Esophagus muscularis mucosa (tissue), 4 donors: Measurements from ENCODE around the gene GRID2. TPM values are rescaled to one million over a fixed set of nuclear protein-coding genes. Genes with fewer than 3 reads are reported as not detected.

Experiments used
- DNase-seq: peaks from one replicate; pipeline ENCODE4 v3.0.0-alpha.2; 2017; ENCODE audit errors: extremely low spot score
- H3K27ac ChIP-seq, 4 donors: fragments of 200-600 bp; sonication (generic); replicated peaks in 1 of 4; 1 replicate in 3 of 4; 2 replicates in 1 of 4; pipeline ENCODE4 v1.5.1; 2016 to 2019; ENCODE audit warnings: mild to moderate bottlenecking in 1 of 4
- H3K27me3 ChIP-seq, 4 donors: fragments of 200-600 bp; sonication (generic); one replicate each; pipeline versions ENCODE4 v1.5.1 to v1.6.0; 2016 to 2019
- H3K36me3 ChIP-seq, 4 donors: fragments of 200-600 bp; sonication (generic); one replicate each; pipeline ENCODE4 v1.5.1; 2016 to 2019
- H3K4me1 ChIP-seq, 4 donors: fragments of 200-600 bp; sonication (generic); one replicate each; pipeline ENCODE4 v1.5.1; 2016 to 2019
- H3K4me3 ChIP-seq, 4 donors: fragments of 200-600 bp; sonication (generic); 1 replicate in 2 of 4; 2 replicates in 2 of 4; pipeline ENCODE4 v1.5.1; 2016 to 2019; ENCODE audit warnings: mild to moderate bottlenecking in 4 of 4, moderate library complexity in 1 of 4
- H3K9me3 ChIP-seq, 4 donors: fragments of 200-600 bp; sonication (generic); 1 replicate in 3 of 4; 2 replicates in 1 of 4; pipeline ENCODE4 v1.5.1; 2016 to 2019
- CTCF ChIP-seq, 3 experiments: fragments of 200-600 bp in 2 of 3; fragments of 450-650 bp in 1 of 3; sonication (generic) in 2 of 3; IDR thresholded peaks; one replicate each; pipeline ENCODE4 v1.5.1; 2017 to 2019; ENCODE audit warnings: antibody characterized with exemption in 3 of 3, mild to moderate bottlenecking in 2 of 3, moderate library complexity in 1 of 3
- EP300 ChIP-seq: sonication (generic); formaldehyde crosslinking; IDR thresholded peaks from one replicate; pipeline ENCODE4 v1.6.1; 2017; ENCODE audit warnings: antibody characterized with exemption
- POLR2A ChIP-seq: fragments of 450-650 bp; IDR thresholded peaks from one replicate; pipeline ENCODE4 v1.6.1; 2017; ENCODE audit warnings: antibody characterized with exemption, moderate library complexity, mild to moderate bottlenecking, low read depth
- POLR2AphosphoS5 ChIP-seq, 2 donors: sonication (generic); formaldehyde crosslinking; IDR thresholded peaks; one replicate each; pipeline ENCODE4 v1.6.1; 2017; ENCODE audit warnings: antibody characterized with exemption in 2 of 2
- WGBS: methylation state at CpG from one replicate; pipeline ENCODE4 v1.1.5; 2018; 5-methylcytosine and 5-hydroxymethylcytosine counted together
- intact Hi-C: fragments of 100-400 bp; cut with DNase I; formaldehyde crosslinking; loops from one replicate; pipeline ENCODE4 v1.15.1; 2023
- total RNA-seq, 4 donors: library from RNA; depleted of rRNA; stranded (reverse); fragments of >200 nt; gene quantifications; one replicate each; pipeline versions ENCODE4 v1.1.0 to v1.2.1, GENCODE V29; 2016

The GRID2 gene
- total RNA-seq, 4 donors from 2014 or later, result 0.06 to 0.17 TPM; not detected in 2

DNA sequence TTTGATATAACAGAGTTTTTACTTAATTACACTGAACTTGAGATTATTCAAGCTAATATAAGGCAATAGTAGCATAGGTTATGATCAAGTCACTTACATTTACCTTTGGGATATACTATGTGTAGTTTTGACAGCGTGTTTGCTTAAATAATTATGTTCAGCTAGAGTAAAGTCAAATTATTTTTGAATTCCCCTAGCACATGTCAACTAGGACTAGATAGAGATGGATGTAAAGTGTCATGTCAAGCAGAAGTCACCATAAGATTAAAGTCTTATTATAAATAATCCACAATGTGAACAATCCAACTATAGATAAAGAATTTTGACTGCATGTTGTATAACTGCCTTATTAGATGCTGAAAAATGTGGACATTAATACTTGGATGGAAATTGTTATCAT lies 665.2 kb downstream of the GRID2 start:
- DNase-seq, result no peak
- Histone ChIP-seq H3K27ac (no peak overlapping the region), H3K27me3 (no peaks in the 10 kb centered on the region), H3K4me3 (no peak overlapping the region), H3K9me3 (no peaks in the 10 kb centered on the region), H3K4me1 (peaks cover 0 to 5% (median 0%) of the 10 kb centered on the region in 4 donors), H3K36me3 (no peaks in the 10 kb centered on the region)
- 92% methylated on average over 1 of the region's 1 CpG for WGBS
- TF ChIP-seq CTCF (IDR thresholded peaks at IDR 0.05) (no peak), POLR2AphosphoS5 (IDR thresholded peaks at IDR 0.05) (no peak)
- intact Hi-C loops, result no loop called here

DNA sequence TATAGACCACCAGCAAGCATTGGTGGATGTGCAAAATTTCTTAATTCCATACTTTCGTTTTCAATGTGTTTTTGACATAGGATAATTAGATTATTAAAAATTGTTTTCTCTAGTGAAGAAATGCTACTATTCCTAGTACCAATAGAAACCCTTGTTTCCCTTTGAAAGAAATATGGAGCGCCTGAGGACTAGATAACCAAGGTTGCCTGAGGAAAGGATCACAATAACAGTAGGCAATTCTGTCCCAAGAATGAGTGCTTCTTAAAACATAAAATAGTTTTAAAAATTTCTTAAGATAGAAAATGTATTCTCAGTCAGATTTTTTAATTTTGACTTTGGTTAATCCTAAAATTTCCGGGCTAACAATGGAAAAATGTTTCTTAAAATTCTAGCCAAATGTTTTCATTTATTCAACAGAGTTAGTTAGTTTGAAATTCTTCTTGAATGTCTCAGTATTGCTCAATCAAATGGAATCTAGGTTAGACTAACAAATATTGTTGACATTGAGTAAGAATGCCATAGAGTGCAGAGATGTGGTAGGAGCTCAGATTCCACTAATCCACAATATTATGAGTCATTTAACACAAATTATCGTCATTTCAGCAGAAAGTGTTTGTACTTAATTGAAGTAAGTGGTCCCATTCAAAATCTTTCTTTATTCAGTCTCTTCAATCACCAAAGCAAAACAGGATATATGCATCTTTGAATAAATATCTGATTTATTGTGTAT lies 666.0 kb downstream of the GRID2 start:
- no peak for DNase-seq
- Histone ChIP-seq H3K4me1 (peaks cover 0 to 5% (median 0%) of the 10 kb centered on the region in 4 donors), H3K27me3 (no peaks in the 10 kb centered on the region), H3K4me3 (no peak overlapping the region), H3K36me3 (no peaks in the 10 kb centered on the region), H3K27ac (no peak overlapping the region), H3K9me3 (no peaks in the 10 kb centered on the region)
- intact Hi-C loops, result no loop called here
- WGBS, result 77% methylated on average over 4 of the region's 4 CpGs
- TF ChIP-seq POLR2A (no peak), POLR2AphosphoS5 (IDR thresholded peaks at IDR 0.05) (no peak), CTCF (IDR thresholded peaks at IDR 0.05) (no peak), EP300 (no peak)

GRCh38 chr4:92970996-92971395 lies 667.2 kb downstream of the GRID2 start:
- Histone ChIP-seq H3K9me3 (no peaks in the 10 kb centered on the region), H3K27ac (no peak overlapping the region), H3K27me3 (no peaks in the 10 kb centered on the region), H3K4me3 (no peak overlapping the region), H3K36me3 (no peaks in the 10 kb centered on the region), H3K4me1 (peaks cover 0 to 5% (median 0%) of the 10 kb centered on the region in 4 donors)
- intact Hi-C loops, result no loop called here
- WGBS, result 83% methylated on average over 1 of the region's 1 CpG
- no peak for TF ChIP-seq EP300
- no peak for DNase-seq

DNA sequence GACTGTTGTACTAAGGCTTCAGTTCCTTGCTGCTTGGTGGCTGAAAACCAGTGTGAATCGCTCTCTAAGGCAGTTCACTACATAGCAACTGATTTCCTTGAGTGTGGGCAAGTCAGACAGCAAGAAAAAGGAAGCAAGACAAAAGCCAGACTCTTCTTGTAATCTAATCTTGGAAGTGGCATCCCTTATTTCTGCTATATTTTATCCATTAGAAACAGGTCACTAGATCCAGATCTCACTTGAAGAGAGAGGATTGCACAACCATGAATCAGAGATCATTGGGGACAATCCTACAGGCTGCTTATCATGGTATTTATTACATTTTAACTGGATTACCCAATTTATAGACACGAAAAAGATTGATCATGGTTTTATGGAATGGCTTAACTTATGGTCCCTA lies 684.5 kb downstream of the GRID2 start:
- intact Hi-C loops, result no loop called here
- Histone ChIP-seq H3K27ac (no peak overlapping the region), H3K27me3 (no peaks in the 10 kb centered on the region), H3K4me1 (no peaks in the 10 kb centered on the region), H3K4me3 (no peak overlapping the region), H3K36me3 (no peaks in the 10 kb centered on the region), H3K9me3 (no peaks in the 10 kb centered on the region)
- 80% methylated on average over 2 of the region's 2 CpGs for WGBS
- TF ChIP-seq CTCF (IDR thresholded peaks at IDR 0.05) (no peak), POLR2A (no peak), EP300 (no peak), POLR2AphosphoS5 (IDR thresholded peaks at IDR 0.05) (no peak)
- no peak for DNase-seq

DNA sequence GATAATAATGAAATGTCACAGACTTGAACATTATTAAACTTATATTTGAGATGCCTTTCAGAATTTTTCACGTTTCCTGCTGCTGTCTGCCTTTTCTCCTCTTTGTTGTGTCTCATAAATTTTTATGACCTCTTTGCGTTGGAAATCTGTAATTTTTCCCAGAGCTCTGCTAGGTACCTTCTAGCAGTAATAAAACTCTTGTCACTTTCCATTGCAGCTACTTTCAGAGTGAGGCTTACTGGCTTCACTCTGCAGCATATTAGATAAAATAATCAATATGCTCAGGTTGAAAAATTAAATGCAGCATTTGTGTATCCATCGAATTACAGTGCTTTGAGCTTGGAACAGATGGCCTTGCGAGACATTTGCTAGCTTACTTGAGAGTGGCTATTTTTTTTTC lies 689.0 kb downstream of the GRID2 start:
- DNase-seq, result no peak
- TF ChIP-seq POLR2AphosphoS5 (IDR thresholded peaks at IDR 0.05) (no peak), EP300 (no peak), POLR2A (no peak), CTCF (IDR thresholded peaks at IDR 0.05) (no peak)
- H3K36me3 ChIP-seq, result no peaks in the 10 kb centered on the region
- H3K4me3 ChIP-seq, result no peak overlapping the region
- no peaks in the 10 kb centered on the region for H3K4me1 ChIP-seq
- H3K9me3 ChIP-seq, result no peaks in the 10 kb centered on the region
- intact Hi-C loops, result no loop called here
- no peak overlapping the region for H3K27ac ChIP-seq
- no peaks in the 10 kb centered on the region for H3K27me3 ChIP-seq
- 71% methylated on average over 4 of the region's 4 CpGs for WGBS
